Lung (tissue), 12 donors: ENCODE data around the gene PNLDC1. TPM values are rescaled to one million over a fixed set of nuclear protein-coding genes. Genes with fewer than 3 reads are reported as not detected.

ENCODE experiments used
- ATAC-seq: fragments of 200-7000 bp; cut with Tn5 transposase; one replicate; pipeline ENCODE4 v1.9.1; 2020; ENCODE audit warnings: moderate number of reproducible peaks; ENCODE audit not compliant: insufficient read depth, low FRiP score
- DNase-seq, 3 donors: peaks; one replicate each; pipeline ENCODE4 v3.0.0-alpha.2; 2013 to 2017
- H3K27ac ChIP-seq, 2 donors: one replicate each; pipeline ENCODE4 v1.5.1; 2013; ENCODE audit warnings: mild to moderate bottlenecking in 2 of 2, moderate library complexity in 2 of 2, control low read depth in 1 of 2, inconsistent platforms in 1 of 2, low read depth in 1 of 2, low read length in 1 of 2
- H3K27me3 ChIP-seq, 3 donors: one replicate each; pipeline ENCODE4 v1.5.1; 2013; ENCODE audit warnings: low read length in 2 of 3; ENCODE audit not compliant: control insufficient read depth in 3 of 3, insufficient read depth in 3 of 3
- H3K36me3 ChIP-seq, 4 donors: one replicate each; pipeline ENCODE4 v1.5.1; 2013; ENCODE audit warnings: low read length in 4 of 4, mild to moderate bottlenecking in 1 of 4, moderate library complexity in 1 of 4; ENCODE audit not compliant: control insufficient read depth in 4 of 4, insufficient read depth in 4 of 4
- H3K4me1 ChIP-seq, 5 donors: one replicate each; pipeline ENCODE4 v1.5.1; 2013; ENCODE audit warnings: low read length in 5 of 5, mild to moderate bottlenecking in 2 of 5, moderate library complexity in 1 of 5; ENCODE audit not compliant: control insufficient read depth in 5 of 5, insufficient read depth in 5 of 5
- H3K4me3 ChIP-seq: one replicate; pipeline ENCODE4 v1.5.1; 2013; ENCODE audit warnings: mild to moderate bottlenecking, control low read depth, moderate library complexity
- H3K9ac ChIP-seq, 2 donors: one replicate each; pipeline ENCODE4 v1.5.1; 2013; ENCODE audit warnings: low read length in 2 of 2, control low read depth in 1 of 2; ENCODE audit not compliant: insufficient read depth in 1 of 2
- H3K9me3 ChIP-seq, 4 donors: one replicate each; pipeline ENCODE4 v1.5.1; 2013; ENCODE audit warnings: low read length in 3 of 4, mild to moderate bottlenecking in 1 of 4, moderate library complexity in 1 of 4; ENCODE audit not compliant: control insufficient read depth in 4 of 4, insufficient read depth in 3 of 4
- CTCF ChIP-seq: IDR thresholded peaks from 2 replicates; pipeline ENCODE4 v1.5.1; 2012; ENCODE audit warnings: mild to moderate bottlenecking; ENCODE audit errors: control extremely low read depth, extremely low read depth
- WGBS, 2 donors: extraction: QIAGEN DNeasy Blood & Tissue Kit; methylation state at CpG; one replicate each; pipeline ENCODE4 v1.1.7; 2013; 5-methylcytosine and 5-hydroxymethylcytosine counted together
- polyA plus RNA-seq, 2 donors: library from polyadenylated mRNA; stranded (reverse); fragments of 200-250 nt; gene quantifications; one replicate each; pipeline ENCODE4 v1.2.1, GENCODE V29; 2013
- total RNA-seq, 2 donors: library from RNA; depleted of rRNA in 1 of 2; stranded (reverse); fragments of >200 nt in 1 of 2; gene quantifications; one replicate each; pipeline ENCODE4 v1.2.1, GENCODE V29; 2014 to 2021
- donor health status: control.
- donor health status: control.
- donor health status: Bipolar disorder and iron deficiency.
- donor health status: healthy.
- donor health status: DM: yes; HTN: yes; CAD: no.

PNLDC1 gene
- total and polyA plus RNA-seq, 4 donors, result 0.14 to 0.28 (median 0.21) TPM

DNA sequence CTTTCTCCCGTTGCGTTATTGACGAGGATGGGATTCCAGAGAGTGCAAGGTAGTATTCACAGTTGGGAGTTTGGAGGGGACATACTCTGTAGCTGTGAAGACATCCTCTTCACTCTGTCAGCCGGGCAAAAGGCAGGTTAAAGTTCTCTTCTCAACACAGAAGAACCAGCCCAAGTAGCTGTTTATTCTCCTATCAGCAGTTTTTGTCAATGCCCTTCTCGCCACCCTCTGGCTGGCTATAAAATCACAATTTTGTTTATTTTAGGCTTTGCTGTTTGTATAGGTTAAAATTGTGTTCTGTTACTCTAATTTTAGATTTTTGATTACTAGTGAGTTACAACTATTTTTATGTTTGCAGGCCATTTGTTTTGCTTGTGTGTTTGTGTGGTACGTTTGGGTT, 52.8 kb downstream of the PNLDC1 start:
- Histone ChIP-seq H3K9me3 (peaks cover 0 to 3% (median 1%) of the 10 kb centered on the region in 4 donors), H3K4me3 (no peak overlapping the region), H3K4me1 (no peaks in the 10 kb centered on the region), H3K9ac (no peak overlapping the region), H3K27ac (no peak overlapping the region), H3K27me3 (no peaks in the 10 kb centered on the region), H3K36me3 (no peaks in the 10 kb centered on the region)
- peak in 2 of 3 donors; percentile 23 to 38 for DNase-seq
- no peak for ATAC-seq
- 40 to 48% methylated on average over 6 of the region's 6 CpGs for WGBS, 2 donors
- TF ChIP-seq CTCF, result no peak

- no peak overlapping the region for H3K27ac ChIP-seq
- H3K27me3 ChIP-seq, result no peaks in the 10 kb centered on the region
- DNase-seq (peak in 2 of 3 donors; percentile 31 to 59), ATAC-seq (no peak)
- no peaks in the 10 kb centered on the region for H3K36me3 ChIP-seq
- no peak for TF ChIP-seq CTCF
- no peaks in the 10 kb centered on the region for H3K4me1 ChIP-seq
- peaks cover 0 to 3% (median 1%) of the 10 kb centered on the region in 4 donors for H3K9me3 ChIP-seq
- no peak overlapping the region for H3K9ac ChIP-seq
- no peak overlapping the region for H3K4me3 ChIP-seq
Measured at GRCh38 chr6:159853754-159854153, 53.7 kb downstream of the PNLDC1 start.

GRCh38 chr6:159854959-159855358, 54.9 kb downstream of the PNLDC1 start:
- Histone ChIP-seq H3K4me3 (no peak overlapping the region), H3K27ac (no peak overlapping the region), H3K9ac (no peak overlapping the region), H3K9me3 (peaks cover 0 to 3% (median 1%) of the 10 kb centered on the region in 4 donors), H3K36me3 (no peaks in the 10 kb centered on the region), H3K27me3 (no peaks in the 10 kb centered on the region), H3K4me1 (no peaks in the 10 kb centered on the region)
- WGBS, 2 donors, result 71 to 81% methylated on average over 3 of the region's 3 CpGs
- no peak for TF ChIP-seq CTCF
- ATAC-seq (no peak), DNase-seq (no peak)

DNA sequence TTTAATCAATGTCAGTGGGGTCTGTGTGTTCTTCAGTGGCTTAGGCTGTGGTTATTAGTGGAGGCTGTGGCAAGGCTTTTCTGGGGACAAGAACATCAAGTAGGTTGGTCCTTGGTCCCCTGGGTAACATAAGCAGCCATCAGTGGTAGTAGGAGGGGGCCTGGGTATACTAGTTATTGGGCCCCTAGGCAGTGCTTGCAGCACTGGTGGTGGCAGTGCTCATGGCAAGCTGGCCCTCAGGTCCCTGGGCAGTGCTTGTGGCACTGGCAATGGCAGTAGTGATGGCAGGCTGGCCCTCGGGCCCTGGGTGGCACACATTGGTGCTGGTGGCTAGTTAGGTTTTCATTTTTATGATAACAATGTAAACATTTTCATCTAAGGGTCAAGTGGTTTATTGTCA, 58.2 kb downstream of the PNLDC1 start:
- H3K9me3 ChIP-seq, result peaks cover 0 to 3% (median 1%) of the 10 kb centered on the region in 4 donors
- no peak overlapping the region for H3K9ac ChIP-seq
- H3K27ac ChIP-seq, result no peak overlapping the region
- no peak overlapping the region for H3K4me3 ChIP-seq
- no peaks in the 10 kb centered on the region for H3K36me3 ChIP-seq
- WGBS, 2 donors, result 93 to 100% methylated on average over 1 of the region's 1 CpG
- no peak for TF ChIP-seq CTCF
- H3K4me1 ChIP-seq, result no peaks in the 10 kb centered on the region
- no peaks in the 10 kb centered on the region for H3K27me3 ChIP-seq
- no peak for ATAC-seq
- DNase-seq, result no peak
